Measurements from ENCODE around the gene IQCC. TPM values are rescaled to one million over a fixed set of nuclear protein-coding genes. Genes with fewer than 3 reads are reported as not detected.

IQCC gene
- polyA plus RNA-seq, 3 donors: 0.56 to 1.5 (median 0.79) TPM

DNA sequence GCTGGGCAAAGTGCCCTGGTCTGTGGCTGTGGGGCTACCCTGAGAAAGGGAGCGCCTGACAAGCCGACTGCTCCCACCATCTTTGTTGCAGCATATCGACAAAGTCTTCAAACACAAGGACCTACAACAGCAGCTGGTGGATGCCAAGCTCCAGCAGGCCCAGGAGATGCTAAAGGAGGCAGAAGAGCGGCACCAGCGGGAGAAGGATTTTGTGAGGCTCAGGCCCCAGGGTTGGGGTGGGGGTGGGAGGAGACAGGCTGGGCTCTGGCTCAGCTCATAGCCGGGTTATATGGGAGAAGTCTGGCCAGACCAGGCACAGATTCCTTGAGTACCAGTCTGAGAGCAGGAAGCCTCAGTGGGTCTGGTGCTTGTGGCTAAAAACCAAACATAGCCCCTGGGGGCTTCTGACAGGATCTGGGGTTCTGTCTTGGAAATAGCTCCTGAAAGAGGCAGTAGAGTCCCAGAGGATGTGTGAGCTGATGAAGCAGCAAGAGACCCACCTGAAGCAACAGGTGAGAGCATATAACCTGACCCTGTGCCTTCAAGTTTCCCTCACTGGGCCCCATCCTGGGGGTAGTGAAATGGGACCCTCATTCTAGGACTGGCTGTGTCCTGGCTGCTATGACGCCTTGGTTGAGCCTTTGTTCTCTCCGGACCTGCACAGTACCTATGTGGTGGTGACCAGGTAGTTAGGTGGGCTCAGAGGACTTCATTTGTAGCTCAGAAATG lies 13.1 kb upstream of the IQCC start:
- WGBS, 3 donors: 93 to 97% (median 94%) methylated on average over 8 of the region's 8 CpGs
- no peak overlapping the region for H3K27ac ChIP-seq (ENCODE audit: low read depth, low read length)

DNA sequence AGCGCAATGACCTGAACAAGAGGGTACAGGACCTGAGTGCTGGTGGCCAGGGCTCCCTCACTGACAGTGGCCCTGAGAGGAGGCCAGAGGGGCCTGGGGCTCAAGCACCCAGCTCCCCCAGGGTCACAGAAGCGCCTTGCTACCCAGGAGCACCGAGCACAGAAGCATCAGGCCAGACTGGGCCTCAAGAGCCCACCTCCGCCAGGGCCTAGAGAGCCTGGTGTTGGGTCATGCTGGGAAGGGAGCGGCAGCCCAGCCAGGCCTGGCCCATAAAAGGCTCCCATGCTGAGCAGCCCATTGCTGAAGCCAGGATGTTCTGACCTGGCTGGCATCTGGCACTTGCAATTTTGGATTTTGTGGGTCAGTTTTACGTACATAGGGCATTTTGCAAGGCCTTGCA lies 10.5 kb upstream of the IQCC start:
- 93 to 98% (median 94%) methylated on average over 6 of the region's 6 CpGs for WGBS, 3 donors
- no peak overlapping the region for H3K27ac ChIP-seq (ENCODE audit: low read depth, low read length)

DNA sequence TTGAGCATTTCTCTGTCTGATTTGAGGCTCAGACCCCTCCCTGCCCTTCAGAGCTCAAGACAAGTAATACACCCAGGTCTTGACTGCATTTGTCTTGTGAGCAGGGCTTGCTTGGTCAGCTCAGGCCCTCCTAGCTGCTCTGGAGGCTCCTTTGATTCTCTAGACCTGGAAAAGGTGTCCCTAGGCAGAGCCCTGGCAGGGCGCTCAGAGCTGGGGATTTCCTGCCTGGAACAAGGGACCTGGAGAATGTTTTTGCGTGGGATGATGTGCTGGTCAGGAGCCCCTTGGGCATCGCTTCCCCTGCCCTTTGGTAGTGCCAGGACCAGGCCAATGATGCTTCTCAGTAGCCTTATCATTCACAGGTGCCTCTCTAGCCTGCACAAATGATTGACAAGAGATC lies 9.9 kb upstream of the IQCC start:
- WGBS, 3 donors: 83 to 93% (median 85%) methylated on average over 3 of the region's 3 CpGs
- no peak overlapping the region for H3K27ac ChIP-seq (ENCODE audit: low read depth, low read length)

DNA sequence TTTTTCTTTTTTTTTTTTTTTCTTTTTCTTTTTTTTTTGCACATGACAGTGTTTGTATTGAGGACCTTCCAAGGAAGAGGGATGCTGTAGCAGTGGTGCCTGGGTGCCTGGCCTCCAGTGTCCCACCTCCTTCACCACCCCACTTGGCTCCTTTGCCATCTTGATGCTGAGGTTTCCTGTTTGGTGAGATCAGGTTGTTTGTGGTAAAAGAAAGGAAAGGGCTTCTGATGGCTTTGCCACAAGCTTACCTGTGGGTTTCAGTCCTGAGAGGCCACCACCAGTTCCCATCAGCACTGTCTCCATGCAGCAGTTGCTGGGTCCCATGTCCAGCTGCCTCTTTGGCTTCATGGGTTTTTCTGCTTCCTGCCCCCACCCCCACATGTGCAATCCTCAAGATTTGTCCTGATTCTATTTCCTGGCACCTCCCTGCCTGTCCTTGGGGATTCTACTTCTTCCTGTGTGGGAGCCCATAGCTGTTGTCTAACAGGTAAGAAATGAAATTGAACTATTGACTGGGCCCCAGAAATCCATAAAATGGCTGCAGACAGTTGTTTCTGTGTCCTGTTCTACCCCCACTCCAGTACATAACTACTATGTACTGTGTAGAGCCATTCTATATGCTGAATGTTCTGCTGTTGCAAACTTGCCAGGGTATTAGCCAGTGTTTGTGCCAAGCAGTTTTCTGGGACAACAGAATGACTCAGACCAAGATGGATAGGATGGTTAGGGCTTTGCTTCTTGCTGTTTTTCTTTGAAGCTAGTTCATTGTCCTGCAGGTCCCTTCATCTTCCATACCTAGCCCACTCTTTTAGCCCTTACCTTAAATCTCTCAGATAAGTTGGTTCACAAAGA lies 9.3 kb upstream of the IQCC start:
- H3K27ac ChIP-seq (ENCODE audit: low read depth, low read length): no peak overlapping the region

DNA sequence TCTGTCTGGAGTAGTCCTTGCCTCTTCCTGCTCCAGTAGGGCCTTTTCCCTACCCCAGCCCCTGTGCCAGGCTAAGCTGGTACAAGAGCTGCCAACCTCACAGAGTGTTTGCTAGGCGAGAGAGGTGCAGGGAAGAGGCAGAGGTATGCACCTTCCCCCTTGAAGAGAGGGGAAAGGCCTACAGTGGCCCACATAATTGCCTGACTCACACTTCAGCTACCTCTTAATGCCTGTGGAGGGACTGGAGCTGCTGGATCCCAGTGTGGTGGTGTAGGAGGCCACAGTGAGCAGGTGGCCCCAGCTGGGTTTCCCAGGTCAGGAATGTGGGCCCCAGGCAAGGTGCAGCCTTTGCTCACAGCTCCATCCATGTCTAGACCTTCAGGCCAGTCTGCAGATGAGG lies 8.4 kb upstream of the IQCC start:
- WGBS, 3 donors: 79 to 93% (median 92%) methylated on average over 1 of the region's 1 CpG
- no peak overlapping the region for H3K27ac ChIP-seq (ENCODE audit: low read depth, low read length)

DNA sequence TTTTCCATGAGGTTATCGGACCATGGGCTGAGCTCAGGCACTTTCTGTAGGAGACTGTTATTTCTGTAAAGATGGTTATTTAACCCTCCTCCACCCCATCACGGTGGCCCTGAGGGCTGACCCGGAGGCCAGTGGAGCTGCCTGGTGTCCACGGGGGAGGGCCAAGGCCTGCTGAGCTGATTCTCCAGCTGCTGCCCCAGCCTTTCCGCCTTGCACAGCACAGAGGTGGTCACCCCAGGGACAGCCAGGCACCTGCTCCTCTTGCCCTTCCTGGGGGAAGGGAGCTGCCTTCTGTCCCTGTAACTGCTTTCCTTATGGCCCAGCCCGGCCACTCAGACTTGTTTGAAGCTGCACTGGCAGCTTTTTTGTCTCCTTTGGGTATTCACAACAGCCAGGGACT lies 7.6 kb upstream of the IQCC start:
- WGBS, 3 donors: 54 to 80% (median 61%) methylated on average over 6 of the region's 6 CpGs

DNA sequence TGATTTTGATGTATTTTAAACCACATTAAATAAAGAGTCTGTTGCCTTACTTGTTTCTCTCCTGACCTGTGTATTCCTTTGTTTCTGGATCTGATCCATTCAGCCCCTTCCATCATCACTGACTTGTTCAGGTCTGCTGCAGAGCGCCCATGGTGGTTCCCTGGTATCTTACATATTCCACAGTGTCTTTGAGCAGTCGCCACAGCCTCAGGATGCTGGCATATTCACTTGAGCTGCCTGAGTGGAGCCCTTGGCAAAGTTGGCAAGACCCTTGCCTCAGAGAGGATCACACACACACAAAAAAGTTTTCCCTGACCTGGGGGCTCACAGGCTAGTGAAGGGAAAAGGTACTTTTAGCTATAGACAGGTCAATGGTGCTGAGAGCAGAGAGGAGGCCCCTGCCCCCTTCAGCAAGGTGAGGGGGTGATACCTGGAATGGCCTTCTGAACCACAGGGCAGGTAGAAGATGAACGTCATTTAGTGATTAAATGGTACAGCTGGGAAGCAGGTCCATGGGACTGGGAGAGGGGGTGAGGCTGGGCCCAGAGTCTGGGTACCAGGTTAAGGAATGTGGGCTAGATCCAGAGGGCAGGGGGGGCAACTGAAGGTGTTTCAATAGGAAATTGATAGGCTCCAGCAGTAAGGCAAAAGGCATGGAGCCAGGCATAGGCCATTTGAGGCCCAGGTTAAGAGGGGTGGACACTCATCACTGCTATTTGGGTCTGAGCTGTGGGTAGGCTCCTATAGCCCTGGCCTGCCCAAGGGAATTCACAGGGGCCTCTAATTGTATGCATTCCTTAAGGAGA lies 7.0 kb upstream of the IQCC start:
- no peak overlapping the region for H3K27ac ChIP-seq (ENCODE audit: low read depth, low read length)
- WGBS, 3 donors: 74 to 86% (median 83%) methylated on average over 3 of the region's 3 CpGs

More for the DNA sequence above, 7.6 kb upstream of the IQCC start:
- H3K27ac ChIP-seq (ENCODE audit: low read depth, low read length): no peak overlapping the region

DNA sequence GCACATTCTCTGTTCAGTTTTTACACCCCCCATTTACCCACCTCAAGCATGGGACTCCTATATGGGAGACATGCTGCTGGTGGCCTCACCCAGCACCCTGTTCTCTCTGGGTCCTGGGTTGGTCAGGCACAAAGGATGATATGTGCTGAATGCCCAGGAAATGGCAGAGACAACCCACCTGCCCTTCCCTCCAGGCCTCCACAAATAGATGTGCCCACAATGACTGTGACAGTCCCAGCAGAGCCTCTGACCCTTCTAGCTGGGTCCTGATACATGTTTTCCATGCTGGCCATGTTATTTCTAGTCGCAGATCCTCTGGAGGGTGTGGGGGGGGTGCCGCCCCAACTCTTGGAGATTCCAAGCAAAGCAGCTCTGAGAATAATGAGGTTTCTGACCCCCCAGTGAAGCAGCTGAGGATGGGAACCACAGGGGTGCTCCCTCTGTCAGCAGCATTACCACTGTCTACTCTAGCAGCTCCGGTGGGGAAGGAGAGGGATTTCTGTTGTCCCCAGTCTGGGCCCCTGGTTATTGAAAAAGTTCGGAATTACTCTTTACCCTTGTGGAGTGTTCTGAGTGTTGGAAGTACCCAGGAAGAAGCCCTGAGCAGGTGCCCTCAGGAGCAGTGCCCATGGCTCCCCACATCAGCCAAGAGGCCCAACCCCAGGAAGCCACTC lies 6.3 kb upstream of the IQCC start:
- H3K27ac ChIP-seq (ENCODE audit: low read depth, low read length): no peak overlapping the region
- 53 to 72% (median 67%) methylated on average over 4 of the region's 4 CpGs for WGBS, 3 donors

DNA sequence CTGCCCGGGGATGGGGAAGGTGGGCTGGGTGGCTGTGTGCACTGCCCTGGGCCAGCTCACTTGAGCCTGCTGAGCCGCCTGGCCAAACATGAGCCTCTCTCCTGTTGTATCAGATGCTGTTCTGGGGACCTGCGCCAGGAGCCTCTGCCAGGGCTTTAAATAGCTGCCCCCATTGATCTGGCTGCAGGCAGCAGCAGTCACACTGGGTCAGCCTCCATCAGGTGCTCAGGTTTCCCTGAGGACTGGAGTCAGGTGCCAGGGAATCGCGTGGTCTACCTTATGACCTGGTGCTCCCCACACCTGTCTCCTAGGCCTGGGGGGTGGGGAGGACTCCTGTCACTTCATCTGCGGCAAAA lies 5.8 kb upstream of the IQCC start:
- H3K27ac ChIP-seq (ENCODE audit: low read depth, low read length): no peak overlapping the region
- 18 to 49% (median 48%) methylated on average over 6 of the region's 6 CpGs for WGBS, 3 donors

DNA sequence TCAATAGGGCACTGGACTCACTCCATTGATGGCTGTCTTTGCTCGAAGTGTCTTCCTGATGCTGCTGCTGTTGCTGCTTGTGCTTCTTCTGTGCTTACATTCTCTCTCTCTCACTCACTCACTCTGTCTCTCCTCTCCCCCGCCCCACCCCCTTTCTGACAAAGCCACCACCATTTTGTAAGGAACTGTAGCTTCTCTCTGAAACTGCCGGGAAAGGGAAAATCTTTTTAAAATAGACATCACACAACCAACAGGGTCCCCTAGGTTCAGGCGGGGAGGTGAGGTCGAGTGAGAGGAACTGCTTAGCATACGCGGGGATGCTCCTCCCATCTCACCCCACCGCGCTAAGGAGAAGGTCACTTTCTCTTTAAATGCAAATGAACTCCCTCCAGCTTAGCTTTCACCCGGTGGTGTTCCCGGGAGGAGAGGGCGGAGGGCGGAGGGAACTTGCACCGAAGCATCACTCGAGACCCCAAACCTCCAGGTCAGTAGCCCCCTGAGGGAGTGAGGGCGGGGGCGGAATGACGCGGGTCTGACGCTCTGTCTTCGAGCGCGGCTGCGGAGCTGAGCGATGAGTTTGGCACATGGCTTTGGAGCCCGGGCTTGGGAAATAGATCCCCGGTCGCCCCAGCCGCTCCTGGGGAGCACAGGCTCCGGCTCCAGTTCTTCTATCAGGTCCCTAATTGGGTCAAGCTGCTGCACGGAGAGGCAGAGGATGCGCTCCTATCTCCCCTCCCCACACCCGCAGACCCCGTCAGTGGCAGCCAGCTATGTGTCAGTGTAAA lies 5.1 kb upstream of the IQCC start, which contains the start of gene CCDC28B:
Gene CCDC28B (plus strand): TSS at position 370 of the 785 bp plus-strand sequence. CDS start 1,341 bp downstream, outside the sequence.
- H3K27ac ChIP-seq (ENCODE audit: low read depth, low read length): peak within 1 kb of the TSS; percentile 15
- 0 to 1% (median 1%) methylated on average over 34 of the region's 34 CpGs for WGBS, 3 donors

DNA sequence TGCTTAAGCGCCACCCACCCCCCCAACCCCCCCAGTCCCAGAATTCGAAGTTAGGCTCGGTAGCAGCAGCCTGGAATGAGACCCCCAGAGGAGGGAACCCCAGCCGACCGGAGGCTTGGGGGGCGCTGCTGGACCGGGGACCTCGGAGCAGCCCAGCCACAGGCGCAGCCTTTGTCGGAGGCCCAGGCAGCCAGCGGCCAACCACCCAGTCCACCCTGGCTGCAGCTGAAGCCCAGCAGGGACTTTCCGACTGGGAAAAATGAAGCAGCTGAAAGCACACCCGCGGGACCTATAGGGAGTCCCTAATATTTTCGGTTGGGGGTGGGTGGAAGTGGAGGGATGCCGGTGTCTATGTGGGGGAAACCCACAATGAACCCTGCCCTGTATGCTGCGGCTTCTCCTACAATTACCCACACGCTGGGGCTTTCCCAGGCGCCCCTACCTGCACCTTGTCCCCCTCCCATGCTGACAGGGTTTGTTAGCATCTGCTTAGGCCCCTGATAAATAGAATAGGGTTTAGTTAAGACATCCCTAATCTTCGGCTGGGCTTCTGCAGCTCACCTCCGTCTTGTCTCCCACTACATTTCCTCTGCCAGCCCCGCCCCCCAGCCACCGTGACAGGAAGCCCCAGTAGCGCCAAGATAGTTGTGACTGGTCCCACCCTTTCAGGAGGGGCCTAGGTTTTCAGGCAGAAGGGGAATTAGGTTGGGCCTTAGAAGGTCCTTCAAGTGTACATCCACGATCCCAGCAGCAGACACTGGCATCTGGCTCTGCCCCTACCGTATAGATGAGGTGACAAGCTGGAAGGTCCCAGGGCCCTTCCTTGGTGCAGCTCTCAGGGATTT lies 4.2 kb upstream of the IQCC start:
- no peak overlapping the region for H3K27ac ChIP-seq (ENCODE audit: low read depth, low read length)
- WGBS, 3 donors: 1 to 3% (median 2%) methylated on average over 26 of the region's 26 CpGs

DNA sequence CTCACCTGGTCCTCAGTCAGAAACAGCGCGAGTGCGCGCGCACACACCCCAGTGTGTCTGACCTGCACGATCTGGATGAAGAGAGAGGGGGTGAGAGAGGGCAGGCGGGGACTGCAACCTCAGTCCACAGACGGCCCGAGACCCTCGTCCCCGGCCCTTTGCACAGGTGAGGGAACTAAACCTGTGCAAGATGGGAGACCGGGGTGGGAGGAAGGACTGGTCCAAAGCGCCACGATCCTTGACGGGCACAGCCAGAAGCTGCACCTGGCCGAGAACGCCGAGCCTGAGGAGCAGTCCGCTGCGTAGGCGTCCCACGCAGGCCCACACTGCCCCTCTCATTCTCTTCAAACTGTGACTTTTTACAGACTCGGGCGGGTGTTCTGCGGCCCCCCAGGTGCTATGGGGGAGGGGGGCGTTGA lies 519 bp upstream of the IQCC start:
- no peak overlapping the region for H3K27ac ChIP-seq (ENCODE audit: low read depth, low read length)
- WGBS, 3 donors: 24 to 54% (median 39%) methylated on average over 26 of the region's 26 CpGs

DNA sequence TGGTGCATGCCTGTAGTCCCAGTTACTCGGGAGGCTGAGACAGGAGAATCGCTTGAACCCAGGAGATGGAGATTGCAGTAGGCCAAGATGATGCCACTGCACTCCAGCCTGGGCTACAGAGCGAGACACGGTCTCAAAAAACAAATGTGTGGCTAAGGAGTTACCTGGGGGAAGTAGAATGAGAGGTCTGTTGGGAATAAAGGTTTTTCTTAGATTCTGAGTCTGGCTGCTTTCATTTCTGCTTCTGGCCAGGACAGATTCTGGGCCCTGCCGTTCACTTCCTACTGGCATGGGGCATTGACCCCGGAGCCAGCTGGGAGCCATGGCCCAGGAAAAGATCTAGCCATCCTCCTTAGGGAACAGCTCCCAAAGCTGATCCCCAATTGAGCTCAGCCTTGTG lies 3.0 kb downstream of the IQCC start:
- 86 to 90% (median 88%) methylated on average over 6 of the region's 6 CpGs for WGBS, 3 donors
- H3K27ac ChIP-seq (ENCODE audit: low read depth, low read length): no peak overlapping the region

DNA sequence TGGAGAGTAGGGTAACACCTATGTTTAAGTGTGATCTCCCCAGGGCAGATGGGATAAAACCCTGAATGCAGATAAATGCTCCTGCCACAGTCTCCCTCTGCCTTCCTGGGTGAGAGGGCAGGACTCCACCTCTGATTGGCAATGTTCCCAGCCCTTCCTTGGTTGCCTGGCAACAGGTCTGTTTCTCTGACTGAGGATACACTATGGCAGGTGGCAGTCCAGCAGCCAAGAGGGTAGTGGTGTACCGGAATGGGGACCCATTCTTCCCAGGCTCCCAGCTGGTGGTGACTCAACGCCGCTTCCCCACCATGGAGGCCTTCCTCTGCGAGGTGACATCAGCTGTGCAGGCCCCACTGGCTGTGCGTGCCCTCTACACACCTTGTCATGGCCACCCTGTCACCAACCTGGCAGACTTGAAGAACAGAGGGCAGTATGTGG lies 3.4 kb downstream of the IQCC start, which contains the start of gene DCDC2B:
Gene DCDC2B (plus strand): TSS at position 199 of the 438 bp plus-strand sequence. CDS start 5 bp downstream, at position 204.
- no peak within 1 kb of the TSS for H3K27ac ChIP-seq (ENCODE audit: low read depth, low read length)
- WGBS, 3 donors: 61 to 78% (median 74%) methylated on average over 5 of the region's 5 CpGs

DNA sequence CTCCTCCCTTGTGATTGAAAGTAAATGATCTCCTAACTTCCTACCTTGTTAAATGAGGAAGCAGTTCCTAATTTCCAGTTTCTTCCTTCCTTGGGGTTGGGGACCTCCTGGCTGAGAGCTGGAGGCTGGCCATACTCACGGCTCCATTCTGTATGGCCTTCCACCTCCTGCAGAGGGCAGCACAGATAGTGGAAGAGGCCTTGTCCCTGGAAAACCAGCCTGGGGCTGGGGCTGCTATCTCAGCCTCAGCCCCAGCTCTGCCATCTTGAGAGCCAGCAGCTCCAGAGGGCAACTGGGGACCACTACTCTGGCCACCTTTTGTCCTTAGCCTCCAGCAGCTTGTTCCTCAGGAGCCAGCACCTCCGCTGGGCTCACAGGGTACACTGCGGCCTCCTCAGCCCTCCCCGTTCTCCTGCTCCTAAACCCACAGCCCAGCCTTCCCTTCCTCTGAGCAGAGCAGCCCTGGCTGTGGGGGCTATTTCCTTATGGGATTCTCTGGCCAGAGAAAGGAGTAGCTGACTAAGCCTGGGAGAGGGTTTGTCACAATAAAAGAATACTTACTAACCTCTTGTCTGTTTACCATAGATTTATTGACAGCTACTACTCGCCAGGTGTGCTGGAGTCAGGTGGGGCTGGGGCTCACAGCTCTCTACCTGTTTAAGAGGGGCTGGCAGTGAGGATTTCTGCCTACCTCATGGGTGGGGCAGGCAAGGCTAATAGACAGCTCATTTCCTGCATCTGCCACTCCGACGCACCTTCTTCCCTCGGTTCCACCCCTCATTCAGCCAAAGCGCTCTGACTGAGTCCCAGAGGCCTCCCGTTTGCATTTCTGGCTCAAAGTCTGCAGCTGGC lies 10.4 kb downstream of the IQCC start:
- 75% methylated on average over 10 of the region's 10 CpGs for WGBS, 3 donors
- H3K27ac ChIP-seq (ENCODE audit: low read depth, low read length): no peak overlapping the region

DNA sequence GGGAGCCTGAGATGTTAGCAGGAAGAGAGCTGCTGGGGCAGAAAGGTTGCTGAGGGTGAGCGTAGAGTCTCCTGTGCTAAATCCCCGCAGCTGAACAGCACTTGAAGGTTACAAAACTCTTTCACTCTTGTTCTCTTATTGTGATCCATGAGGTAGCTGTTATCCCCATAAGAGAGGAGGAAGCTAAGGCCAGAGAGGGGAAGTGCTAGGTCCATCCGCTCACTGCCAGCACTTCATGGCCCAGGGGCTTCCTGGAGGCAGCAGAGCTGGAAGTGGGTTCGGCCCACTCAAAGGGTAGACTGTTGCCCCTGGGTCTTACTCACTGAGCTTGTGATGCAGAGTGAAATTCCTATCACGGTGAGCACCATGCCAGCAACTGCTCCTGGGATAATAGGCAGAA lies 11.1 kb downstream of the IQCC start:
- WGBS, 3 donors: 76 to 86% (median 79%) methylated on average over 5 of the region's 5 CpGs
- H3K27ac ChIP-seq (ENCODE audit: low read depth, low read length): no peak overlapping the region
